Fibroblast of villous mesenchyme (primary cell): ENCODE measurements around the gene HRC. TPM values are rescaled to one million over a fixed set of nuclear protein-coding genes. Genes with fewer than 3 reads are reported as not detected.

Source experiments
- DNase-seq: peaks from one replicate; pipeline ENCODE4 v3.0.0-alpha.2; 2010; ENCODE audit warnings: low read depth
- H3K4me3 ChIP-seq: 2 replicates; pipeline ENCODE4 v1.5.1; 2011; ENCODE audit warnings: low read depth, mild to moderate bottlenecking, low read length
- total RNA-seq: library from RNA; depleted of rRNA; stranded (reverse); fragments of >200 nt; gene quantifications from 2 replicates; pipeline ENCODE4 v1.2.3, GENCODE V29; 2012
- TF ChIP-seq, protein P1 (sequence below): IDR thresholded peaks from 2 replicates; pipeline ENCODE4 v1.5.1; 2012; ENCODE audit warnings: low read depth, mild to moderate bottlenecking, low read length; ENCODE audit not compliant: insufficient read depth

Gene HRC
- total RNA-seq, 1 donor: under 0.01 TPM

DNA sequence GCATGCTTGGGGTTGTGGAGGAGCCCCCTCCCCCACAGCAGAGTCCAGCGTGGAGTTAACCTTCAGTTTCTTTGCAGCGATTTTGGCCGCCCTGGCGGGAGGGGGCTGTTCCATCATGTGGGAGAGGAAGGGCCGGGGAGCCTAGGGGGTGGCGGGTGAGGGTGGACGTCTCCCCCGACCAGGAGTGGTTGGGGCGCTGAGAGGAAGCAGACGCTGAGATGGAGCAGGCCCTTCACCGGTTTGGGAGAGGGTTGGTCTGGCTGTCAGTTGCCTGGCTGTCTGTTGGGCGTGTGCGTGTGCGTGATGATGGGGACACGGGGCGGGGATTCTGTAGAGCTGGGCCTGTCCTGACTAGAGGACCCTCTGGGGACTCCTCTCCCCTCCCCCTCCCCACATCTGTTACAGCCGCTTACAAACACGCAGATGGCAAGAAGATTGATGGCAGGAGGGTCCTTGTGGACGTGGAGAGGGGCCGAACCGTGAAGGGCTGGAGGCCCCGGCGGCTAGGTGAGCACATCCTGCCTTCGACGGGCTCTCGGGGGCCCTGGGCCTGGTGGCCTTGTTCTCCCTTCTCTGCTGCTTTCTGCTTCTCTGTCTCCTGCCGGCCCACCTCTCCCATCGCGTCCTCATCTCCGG lies 50.8 kb downstream of the HRC start:
- DNase-seq: no peak
- TF ChIP-seq, protein P1, sequence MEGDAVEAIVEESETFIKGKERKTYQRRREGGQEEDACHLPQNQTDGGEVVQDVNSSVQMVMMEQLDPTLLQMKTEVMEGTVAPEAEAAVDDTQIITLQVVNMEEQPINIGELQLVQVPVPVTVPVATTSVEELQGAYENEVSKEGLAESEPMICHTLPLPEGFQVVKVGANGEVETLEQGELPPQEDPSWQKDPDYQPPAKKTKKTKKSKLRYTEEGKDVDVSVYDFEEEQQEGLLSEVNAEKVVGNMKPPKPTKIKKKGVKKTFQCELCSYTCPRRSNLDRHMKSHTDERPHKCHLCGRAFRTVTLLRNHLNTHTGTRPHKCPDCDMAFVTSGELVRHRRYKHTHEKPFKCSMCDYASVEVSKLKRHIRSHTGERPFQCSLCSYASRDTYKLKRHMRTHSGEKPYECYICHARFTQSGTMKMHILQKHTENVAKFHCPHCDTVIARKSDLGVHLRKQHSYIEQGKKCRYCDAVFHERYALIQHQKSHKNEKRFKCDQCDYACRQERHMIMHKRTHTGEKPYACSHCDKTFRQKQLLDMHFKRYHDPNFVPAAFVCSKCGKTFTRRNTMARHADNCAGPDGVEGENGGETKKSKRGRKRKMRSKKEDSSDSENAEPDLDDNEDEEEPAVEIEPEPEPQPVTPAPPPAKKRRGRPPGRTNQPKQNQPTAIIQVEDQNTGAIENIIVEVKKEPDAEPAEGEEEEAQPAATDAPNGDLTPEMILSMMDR: no peak
- no peak overlapping the region for H3K4me3 ChIP-seq

DNA sequence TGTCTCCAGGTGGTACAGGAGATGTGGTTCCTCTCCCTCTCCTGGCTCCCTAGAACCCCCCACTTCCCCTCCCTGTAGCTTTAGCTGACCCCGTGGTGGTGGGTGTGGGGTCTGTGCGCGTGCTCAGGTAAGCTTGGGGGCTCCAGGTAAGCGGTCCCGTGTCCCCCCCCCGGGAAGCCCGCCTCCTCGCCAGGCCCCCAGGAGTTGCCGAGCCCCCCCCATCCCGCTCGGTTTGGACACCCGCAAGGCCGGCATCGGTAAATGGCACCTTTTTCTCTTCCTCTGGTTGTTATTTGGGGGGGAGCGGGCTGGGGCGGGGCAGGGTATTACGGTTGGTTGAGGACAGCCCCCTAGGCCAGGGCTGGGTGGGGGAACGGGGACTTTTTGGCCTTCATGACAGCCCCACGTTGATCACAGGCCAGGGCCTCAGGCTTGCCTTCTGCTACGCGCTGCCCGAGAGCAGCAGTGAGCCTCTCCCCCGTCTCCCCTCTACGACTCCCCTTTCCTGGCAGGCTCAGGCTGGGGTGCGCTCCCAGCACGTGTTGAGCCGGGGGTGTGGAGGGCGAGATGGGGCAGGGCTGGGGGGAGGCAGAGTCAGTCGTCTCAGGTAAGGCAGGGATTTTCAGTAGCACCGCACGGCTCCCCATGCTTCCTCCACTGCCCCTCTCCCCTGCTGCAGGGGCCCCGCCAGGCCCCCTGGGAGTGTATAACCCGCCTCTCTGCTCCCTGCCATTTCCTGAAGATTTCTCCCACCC lies 51.7 kb downstream of the HRC start:
- TF ChIP-seq, protein P1: no peak
- DNase-seq: no peak
- no peak overlapping the region for H3K4me3 ChIP-seq

DNA sequence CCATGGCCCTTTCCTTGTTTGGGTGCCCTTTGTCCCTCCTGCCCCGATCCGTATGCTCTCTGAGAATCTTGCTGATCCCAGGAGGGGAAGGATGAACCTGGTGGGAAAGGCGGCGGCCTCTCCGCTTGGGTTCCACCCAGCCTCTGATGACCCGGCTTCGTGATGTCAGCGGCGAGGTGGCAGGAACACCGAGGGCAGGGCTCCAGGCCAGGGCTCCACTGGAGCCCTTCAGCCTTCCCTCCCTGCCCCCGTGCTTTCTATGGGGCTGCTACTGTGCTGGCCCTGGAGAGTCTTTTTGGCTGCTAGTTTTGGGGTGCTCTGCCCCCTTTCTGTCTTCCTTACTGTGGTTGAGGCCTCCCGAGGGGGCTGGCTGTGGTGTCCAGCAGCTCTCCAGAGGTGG lies 52.9 kb downstream of the HRC start:
- TF ChIP-seq, protein P1: no peak
- DNase-seq: no peak

More for the DNA sequence above, 52.9 kb downstream of the HRC start:
- H3K4me3 ChIP-seq: no peak overlapping the region

Other genes with a start within 250 kb of the HRC start
- not detected in 2 replicates for gene DHDH, start 221.7 kb downstream of the HRC start, total RNA-seq
- gene BAX, start 200.5 kb downstream of the HRC start, total RNA-seq: 65.4 and 85.9 TPM in 2 replicates
- 2,928 and 4,150 TPM in 2 replicates for gene FTL, start 190.1 kb downstream of the HRC start, total RNA-seq
- gene GYS1, start 162.1 kb downstream of the HRC start, total RNA-seq: 39.6 and 43.2 TPM in 2 replicates
- 162 and 176 TPM in 2 replicates for gene RUVBL2, start 161.5 kb downstream of the HRC start, total RNA-seq
- gene LHB, start 138.3 kb downstream of the HRC start, total RNA-seq: 0.32 TPM in 1 of 2 replicates, not detected in the other
- not detected in 2 replicates for gene CGB3, start 131.1 kb downstream of the HRC start, total RNA-seq
- not detected in 2 replicates for gene CGB2, start 123.5 kb downstream of the HRC start, total RNA-seq
- not detected in 2 replicates for gene CGB1, start 118.5 kb downstream of the HRC start, total RNA-seq
- gene CGB5, start 111.5 kb downstream of the HRC start, total RNA-seq: 0.32 TPM in 1 of 2 replicates, not detected in the other
- gene CGB8, start 106.3 kb downstream of the HRC start, total RNA-seq: not detected in 2 replicates
- under 0.01 and 0.32 TPM in 2 replicates for gene CGB7, start 97.6 kb downstream of the HRC start, total RNA-seq
- not detected in 2 replicates for gene NTF4, start 90.6 kb downstream of the HRC start, total RNA-seq
- gene KCNA7, start 82.7 kb downstream of the HRC start, total RNA-seq: not detected in 2 replicates
- 117 and 197 TPM in 2 replicates for gene SNRNP70, start 69.9 kb downstream of the HRC start, total RNA-seq
- gene LIN7B, start 41.0 kb downstream of the HRC start, total RNA-seq: 4.8 and 6.5 TPM in 2 replicates
- gene C19orf73, start 36.3 kb downstream of the HRC start, total RNA-seq: 0.32 TPM in 1 of 2 replicates, not detected in the other
- gene PPFIA3, start 35.9 kb downstream of the HRC start, total RNA-seq: 1.6 and 2.2 TPM in 2 replicates
- gene TRPM4, start 2.4 kb upstream of the HRC start, total RNA-seq: 17.3 and 18.0 TPM in 2 replicates
- 0.64 TPM in 1 of 2 replicates, not detected in the other for gene SLC6A16, start 169.8 kb upstream of the HRC start, total RNA-seq
- not detected in 2 replicates for gene CD37, start 180.0 kb upstream of the HRC start, total RNA-seq
- gene TEAD2, start 207.0 kb upstream of the HRC start, total RNA-seq: 37.6 and 38.7 TPM in 2 replicates
- 0.32 TPM in 1 of 2 replicates, not detected in the other for gene DKKL1, start 208.5 kb upstream of the HRC start, total RNA-seq
- gene KASH5, start 232.9 kb upstream of the HRC start, total RNA-seq: not detected in 2 replicates